Globus pallidus (tissue), 1 donor: ENCODE measurements around the gene PCK1.

ENCODE experiments used
- DNase-seq: peaks from one replicate; pipeline ENCODE4 v3.0.0-alpha.2; 2015; ENCODE audit warnings: low spot score

PCK1 gene

DNA sequence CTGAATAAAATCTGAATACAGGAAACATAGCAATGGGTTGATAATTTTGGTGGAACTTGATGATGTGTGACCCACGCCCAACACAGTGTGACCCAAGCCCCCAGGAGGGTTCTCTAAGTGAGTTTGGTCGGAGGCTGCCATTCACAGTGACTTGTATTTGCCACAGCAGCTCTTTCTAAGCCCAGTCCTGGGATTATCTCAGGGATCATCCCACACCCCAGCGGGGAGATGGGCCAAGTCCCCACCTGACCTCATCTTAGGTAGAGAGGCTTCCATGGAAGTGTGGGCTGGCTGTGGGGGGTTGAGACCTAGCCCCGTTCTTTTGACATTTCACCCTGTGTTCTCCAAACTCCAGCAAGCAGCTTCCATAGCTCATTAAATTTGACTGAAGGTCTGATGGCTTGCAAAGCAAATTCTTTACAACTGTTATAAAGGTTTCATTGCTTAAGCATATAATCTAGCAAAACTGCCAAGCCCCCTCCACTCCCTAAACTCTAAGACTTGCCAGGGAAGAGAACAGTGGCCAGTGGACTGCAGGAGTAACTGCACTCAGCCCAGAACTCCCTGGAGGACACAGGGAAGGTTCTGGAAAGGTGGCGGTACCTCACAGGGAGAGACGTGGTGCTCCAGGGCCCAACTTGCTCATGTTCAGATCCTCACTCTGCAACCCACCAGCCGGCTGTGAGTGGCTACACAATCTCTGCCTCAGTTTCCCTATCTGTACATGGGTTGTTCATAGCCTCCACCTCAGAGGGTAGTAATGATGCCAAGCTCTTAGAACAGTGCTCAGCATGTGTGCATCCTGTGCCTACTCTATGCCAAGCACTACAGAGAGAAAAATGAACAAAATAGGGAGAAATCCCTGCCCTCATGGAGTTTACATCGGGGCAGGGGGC lies 1.0 kb upstream of the PCK1 start:
- DNase-seq = no peak

DNA sequence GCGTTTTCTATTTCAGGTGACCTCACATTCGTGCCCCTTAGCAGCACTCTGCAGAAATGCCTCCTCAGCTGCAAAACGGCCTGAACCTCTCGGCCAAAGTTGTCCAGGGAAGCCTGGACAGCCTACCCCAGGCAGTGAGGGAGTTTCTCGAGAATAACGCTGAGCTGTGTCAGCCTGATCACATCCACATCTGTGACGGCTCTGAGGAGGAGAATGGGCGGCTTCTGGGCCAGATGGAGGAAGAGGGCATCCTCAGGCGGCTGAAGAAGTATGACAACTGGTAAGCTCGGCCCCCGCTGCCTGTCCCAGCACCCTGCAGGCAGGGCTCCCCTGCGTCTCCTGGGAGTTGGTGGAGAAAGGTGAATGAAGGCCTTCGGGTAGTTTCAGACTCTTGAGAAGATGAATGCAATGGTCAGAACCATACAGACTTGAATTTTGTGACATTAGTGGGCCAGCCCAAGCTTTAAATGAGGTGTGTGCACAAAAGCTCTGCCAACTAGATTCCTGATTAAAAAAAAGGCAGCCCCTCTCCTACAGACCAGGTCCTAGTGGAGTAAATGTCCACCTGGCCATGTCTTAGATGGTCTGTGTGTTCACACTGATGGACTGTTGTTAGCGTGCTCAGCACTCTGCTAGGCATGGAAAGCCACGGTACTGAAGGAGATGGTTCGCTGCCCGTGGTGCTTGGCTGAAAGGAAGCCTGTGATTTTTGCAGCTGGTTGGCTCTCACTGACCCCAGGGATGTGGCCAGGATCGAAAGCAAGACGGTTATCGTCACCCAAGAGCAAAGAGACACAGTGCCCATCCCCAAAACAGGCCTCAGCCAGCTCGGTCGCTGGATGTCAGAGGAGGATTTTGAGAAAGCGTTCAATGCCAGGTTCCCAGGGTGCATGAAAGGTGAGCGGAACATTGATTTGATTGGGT lies 708 bp downstream of the PCK1 start:
- no peak for DNase-seq

DNA sequence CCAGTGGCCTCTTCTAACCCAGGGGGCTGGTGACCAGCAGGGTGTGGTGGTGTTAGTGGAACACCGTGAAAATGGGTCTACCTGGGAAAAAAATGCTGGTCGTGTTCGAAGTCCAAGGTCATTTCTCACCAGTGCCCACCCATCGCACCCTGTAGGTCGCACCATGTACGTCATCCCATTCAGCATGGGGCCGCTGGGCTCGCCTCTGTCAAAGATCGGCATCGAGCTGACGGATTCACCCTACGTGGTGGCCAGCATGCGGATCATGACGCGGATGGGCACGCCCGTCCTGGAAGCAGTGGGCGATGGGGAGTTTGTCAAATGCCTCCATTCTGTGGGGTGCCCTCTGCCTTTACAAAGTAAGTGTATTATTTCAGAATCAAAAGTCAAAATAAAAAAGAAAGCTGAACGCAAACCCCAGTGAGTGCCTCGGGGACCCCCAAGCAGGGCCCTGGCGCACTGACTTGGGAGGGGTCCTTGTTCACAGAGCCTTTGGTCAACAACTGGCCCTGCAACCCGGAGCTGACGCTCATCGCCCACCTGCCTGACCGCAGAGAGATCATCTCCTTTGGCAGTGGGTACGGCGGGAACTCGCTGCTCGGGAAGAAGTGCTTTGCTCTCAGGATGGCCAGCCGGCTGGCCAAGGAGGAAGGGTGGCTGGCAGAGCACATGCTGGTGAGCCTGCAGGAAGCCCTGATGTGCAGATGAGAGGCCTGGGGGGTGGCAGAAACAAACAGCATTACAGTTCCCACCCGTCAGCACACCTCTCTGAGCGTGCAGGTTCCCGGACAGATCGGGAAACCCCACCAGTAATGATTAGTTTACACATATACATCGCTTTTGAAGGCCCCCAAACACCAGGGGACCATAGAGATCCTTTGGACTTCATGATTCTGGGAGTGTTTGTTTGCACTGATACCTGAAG lies 1.9 kb downstream of the PCK1 start:
- no peak for DNase-seq

DNA sequence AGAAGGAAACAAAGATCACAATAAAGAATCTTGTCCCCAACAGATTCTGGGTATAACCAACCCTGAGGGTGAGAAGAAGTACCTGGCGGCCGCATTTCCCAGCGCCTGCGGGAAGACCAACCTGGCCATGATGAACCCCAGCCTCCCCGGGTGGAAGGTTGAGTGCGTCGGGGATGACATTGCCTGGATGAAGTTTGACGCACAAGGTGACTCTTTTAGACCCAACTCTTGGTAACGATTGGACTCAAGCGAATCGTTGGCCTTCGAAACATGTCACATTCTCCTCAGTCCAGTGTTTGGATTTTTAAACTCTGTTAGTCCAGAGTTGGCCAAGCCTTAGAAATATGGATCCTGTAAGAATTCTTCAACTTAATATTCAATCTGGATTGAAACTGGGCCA lies 2.6 kb downstream of the PCK1 start:
- DNase-seq = no peak

DNA sequence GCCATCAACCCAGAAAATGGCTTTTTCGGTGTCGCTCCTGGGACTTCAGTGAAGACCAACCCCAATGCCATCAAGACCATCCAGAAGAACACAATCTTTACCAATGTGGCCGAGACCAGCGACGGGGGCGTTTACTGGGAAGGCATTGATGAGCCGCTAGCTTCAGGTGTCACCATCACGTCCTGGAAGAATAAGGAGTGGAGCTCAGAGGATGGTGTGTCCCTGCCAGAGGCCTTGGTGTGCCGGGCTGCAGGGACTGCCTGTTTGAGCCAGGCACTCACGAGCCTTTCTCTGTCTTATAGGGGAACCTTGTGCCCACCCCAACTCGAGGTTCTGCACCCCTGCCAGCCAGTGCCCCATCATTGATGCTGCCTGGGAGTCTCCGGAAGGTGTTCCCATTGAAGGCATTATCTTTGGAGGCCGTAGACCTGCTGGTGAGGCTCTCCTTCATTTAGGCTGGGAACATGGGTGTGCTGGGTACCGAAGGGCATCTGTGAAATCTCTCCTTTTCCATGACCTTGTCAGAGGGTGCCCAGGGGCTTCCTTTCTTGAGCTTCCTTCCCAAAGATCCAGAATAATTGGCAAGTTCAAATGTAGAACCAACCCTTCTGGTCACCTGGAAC lies 3.4 kb downstream of the PCK1 start:
- DNase-seq = no peak

DNA sequence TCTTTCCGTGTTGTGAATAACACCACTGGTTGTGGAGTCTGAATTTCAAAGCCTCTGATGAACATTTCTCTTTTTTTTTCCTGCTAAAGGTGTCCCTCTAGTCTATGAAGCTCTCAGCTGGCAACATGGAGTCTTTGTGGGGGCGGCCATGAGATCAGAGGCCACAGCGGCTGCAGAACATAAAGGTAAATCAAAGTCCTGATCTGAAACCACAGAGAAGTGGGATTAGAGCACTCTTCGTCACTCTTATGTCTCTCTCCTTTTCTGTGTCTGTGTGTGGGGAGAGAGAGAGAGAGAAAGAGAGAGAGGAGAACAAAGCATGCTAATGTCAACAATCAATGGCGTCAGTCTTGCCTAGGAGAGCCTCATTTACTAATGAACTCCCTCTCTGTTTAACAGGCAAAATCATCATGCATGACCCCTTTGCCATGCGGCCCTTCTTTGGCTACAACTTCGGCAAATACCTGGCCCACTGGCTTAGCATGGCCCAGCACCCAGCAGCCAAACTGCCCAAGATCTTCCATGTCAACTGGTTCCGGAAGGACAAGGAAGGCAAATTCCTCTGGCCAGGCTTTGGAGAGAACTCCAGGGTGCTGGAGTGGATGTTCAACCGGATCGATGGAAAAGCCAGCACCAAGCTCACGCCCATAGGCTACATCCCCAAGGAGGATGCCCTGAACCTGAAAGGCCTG lies 4.2 kb downstream of the PCK1 start:
- no peak for DNase-seq

DNA sequence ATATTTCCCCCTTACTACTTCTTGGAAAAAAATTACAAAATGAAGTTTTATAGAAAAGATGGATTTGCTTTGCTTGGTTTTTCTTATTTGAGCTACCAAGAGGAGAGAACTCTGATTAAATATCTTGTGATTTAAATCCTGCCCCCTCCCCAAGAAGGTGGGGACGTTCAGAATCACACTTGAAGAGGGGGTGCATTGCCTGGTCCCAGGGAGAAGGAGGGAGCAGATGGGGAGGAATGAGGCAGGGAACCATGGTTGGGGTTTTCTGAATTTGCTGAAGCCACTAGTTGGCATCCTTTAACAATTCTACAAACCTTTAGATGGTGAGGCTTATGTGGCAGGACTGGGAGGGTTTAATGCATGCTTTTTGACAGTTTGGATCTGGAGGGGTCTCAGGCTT lies 5.5 kb downstream of the PCK1 start:
- DNase-seq = no peak

DNA sequence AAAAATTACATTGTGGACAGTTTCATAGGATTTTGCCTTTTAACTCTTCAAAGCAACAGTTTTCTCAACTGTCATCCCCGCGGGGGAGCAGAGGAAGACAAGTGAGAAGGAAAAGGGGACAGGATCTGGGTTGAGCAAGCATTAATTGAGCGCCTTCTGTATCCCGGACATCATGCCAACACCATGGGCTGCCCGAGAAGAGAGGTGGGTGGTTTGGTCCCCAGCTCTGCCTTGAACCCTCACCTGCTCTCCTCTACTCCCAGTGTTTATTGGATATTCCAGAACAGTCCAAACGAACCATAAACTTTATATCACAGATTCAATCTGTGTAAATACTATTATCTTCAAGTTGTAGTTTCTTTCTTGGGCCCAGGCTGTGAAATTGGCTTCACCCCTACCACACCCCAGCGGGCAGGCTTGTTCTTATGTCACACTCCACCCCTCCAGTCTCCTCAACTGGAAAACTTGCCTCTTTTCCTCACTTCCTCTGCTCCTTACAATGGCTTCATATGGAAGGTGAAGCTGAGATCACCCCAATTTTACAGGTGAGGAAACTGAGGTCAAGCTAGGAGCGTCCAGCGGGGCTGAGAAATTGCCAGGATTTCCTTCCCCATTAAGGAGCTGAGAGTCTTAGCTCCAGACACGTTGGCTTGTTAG lies 6.0 kb downstream of the PCK1 start:
- no peak for DNase-seq

DNA sequence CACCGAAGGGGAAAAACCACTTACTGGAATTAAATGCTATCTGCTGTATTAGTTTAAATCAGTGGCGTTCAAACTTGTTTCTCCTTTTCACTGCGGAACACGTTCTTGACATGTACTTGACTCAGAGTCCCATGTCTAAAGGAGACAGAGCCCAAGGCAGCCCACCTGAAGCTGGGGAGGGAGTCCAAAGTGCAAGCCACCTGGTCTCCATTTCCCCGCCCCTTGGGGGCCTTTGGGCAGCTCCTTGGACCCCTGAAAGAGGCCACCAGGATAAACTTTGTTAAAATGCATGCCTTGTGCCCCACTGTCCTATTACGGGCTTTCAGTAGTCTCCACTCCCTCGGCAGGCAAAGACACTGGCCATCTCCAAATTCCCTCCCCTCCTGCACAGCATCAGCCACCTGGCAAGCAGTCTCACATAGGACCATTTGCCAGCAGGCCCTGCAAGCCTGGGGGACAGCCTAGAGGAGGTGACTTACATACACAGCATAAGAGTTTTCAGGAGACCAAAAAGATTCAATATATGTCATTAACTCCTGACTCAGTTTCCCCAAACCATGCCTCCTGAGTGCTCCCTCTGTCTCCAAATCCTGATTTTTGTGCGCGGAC lies 6.7 kb downstream of the PCK1 start:
- DNase-seq = no peak

DNA sequence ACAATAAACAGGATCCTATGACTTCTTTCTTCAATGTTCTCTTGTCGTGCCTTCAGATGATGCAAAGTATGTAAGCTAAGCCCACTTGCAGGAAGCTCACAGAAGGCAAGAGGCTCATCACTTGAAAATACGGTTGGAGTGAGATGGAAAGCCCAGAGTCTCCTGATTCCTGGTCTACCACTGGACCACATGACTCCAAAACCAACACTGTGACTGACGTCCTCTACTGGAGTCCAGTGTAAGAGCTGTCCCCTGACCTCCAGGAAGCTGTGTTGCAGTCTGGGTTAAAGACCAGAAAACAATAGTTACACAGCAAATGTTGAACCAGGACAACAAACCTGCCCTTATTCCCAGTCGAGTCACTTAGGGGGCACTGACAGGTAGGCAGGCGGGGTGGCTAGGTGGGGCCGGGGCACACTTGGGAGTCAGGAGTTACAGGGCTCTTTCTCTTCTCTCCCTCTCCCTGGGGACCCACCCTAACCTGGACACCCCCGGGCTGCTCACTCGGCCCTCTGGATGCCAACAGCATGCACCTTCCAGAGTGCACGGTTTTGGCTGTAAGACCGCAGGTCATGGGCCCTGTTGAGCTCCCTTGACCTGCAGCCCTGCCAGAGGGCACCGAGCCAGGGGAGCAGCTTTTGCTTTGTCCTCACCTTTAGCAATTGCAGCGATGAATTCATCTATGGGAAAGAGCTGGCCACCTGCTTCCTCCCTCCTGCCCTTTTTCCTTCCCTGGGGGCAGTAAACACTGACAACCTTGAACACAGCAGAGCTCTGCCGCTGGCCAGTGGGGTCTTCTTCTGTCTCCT lies 7.4 kb downstream of the PCK1 start:
- no peak for DNase-seq

DNA sequence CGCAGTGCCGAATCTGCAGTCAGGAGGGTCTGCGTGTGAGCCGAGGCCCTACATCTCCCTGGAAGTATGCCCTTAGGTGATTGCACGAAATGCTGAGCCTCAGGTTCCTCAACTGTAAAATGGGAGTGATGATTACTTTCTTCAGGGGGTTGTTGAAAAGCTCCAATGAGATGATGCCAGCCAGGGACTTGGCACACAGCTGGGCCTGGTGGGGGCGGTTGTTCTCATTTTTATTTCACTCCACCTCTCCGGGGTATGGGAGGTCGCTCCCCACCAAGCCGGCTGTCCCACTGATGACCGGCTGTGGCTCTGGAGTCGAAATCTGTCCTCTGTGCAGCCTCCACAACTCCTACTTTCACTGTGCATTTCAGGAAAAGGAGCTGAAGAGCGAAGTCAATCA lies 8.1 kb downstream of the PCK1 start:
- no peak for DNase-seq

DNA sequence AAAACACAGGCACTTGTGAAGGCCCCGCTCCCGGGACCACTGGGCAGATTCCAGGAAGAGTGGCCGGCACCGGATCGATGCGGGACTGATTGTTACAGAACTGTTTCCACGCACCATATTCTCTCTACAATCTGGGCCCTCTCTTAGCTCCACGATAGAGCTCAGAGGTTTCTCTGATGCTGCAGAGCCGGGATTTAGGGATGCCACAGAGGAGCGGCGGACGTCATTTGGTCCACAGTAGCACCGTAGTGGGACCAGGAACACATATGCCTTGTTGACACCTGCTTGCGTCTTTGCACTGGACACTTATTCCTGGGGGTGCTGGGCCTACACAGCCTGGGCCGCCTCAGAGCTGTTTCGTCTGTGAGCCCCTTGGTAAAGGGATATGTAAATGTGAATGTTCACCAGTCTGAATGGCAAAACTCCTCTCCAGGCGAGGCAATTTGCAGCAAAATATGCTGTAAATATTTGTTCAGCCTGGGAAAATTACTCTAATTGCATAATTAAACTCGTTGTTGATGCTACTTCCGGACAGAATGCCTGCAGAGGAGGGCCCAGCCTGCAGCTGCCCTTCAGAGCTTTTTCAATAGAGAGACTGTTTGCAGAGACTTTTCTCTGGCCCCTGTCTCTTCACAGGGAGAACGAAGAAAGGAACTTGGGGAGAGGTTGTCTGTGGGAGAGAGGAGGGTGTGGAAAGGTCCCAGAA lies 9.4 kb downstream of the PCK1 start:
- DNase-seq = peak; percentile 11

DNA sequence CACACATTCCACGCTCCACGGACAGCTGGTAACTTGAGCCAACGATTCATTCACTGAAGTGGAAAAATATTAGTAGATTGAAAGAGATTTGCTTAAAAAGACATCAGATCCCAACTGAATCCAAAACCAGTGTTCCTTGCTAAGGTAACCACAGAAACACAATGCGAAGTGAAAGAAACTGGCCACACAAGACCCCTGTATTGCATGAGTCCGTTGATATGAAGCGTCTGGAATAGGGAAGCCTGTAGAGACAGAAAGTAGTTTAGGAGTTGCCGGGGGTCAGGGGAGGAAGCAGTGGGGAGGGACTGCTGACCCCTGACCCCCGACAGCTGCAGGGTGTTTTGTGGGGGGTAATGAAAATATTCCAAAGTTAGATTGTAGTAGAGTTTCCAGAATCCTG lies 10.0 kb downstream of the PCK1 start:
- no peak for DNase-seq

DNA sequence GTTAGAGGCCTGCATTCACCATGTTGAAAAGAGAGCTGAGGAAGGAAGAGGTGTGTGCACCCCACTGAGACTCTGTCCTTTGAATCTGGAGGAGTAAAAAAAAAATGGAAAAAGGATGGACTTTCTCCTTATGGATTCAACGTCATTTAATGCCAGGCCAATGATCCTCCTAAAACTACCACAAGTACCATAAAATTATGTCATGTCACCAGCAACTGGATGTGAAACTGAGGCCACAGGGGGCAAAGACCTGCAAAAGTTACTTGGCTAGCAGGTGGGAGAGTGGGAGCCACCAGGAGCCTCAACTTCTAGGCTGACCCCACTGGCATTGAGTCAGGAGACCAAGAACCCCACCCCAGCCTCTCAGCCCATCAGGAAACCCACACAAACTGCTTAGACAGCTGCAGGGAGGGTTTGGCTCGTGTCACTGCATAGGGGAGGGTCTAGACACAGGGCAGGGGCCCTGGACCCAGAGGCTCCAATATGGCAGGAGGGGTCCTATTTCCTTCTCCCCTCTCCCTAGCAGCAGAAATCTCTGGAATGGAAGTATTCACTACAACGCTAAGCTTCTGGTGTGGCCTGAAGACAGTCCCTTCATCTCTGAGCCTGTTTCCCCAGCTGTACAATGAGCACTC lies 11.0 kb downstream of the PCK1 start:
- DNase-seq = no peak

DNA sequence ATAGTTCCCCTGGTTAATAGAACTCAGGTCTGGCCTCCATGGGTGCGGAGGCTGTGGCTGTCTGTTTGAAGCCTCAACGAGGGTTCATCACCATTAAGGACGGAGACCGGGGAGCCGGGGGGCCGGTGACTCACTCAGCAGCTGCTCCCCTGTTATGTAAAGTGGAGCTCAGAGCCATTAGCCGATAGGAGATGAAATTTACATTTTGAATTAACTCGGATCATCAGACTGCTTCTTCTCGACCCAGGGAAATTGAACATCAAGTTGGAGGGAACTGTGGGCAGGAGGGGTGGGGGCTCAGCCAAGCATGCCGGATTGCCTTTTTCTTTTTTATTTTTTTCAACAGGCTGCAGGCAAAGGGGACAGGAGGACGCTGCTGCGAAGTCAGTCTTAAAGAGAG lies 12.3 kb downstream of the PCK1 start:
- DNase-seq = no peak

DNA sequence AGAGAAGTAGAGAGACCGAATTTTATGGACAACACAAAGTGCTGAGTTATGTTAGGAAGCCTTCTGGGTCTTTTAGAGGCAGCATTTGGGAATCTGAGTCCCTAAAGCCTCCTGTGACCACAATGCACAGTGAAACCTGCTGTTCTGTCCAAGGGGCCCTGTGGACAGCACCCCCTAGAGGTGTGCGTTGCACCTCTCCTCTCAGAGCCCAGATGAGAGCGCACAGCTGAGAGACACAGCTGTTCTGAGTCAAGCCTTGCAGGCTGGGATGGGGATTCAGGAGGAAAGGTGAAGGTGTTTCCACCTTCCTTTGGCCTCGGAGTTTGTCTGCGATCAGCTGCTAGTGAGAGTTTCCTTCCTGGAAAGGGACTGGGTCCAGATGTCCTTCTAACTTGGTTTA lies 13.0 kb downstream of the PCK1 start:
- DNase-seq = no peak

DNA sequence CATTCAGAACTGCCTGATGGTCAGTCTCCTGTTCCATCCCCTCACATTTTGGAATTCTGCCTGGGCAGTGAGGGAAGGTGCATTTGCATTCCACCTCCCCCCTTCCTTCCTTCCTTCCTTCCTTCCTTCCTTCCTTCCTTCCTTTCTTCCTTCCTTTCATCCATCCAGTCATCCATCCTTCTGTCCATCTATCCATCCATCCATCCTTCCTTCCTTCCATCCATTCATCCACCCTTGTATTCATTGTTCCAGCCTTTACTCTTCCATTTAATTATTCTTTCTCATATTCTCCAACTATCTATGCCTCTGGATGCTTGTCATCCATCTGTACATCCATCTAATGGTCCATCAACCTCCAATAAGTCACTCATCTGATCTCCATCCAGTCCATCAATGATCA lies 14.0 kb downstream of the PCK1 start:
- DNase-seq = no peak

DNA sequence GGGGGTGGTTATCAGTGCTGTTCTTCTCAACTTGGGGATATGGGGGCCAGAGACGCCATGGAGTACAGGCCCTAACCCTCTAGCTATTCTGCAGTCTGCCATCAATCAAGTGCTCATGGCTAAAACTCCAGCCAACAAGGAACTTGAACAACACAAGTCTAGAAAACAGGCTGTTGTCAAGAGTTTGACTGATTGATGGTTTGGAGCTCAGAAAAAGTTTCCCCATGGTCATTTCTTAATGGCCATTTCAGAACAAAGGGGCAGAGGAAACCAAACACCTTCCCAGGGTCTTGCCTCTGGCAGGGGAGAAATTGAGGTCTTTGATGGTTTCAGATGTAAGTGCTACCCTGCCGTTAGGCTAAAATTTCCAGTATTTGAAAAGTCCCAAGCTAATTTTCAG lies 15.1 kb downstream of the PCK1 start:
- DNase-seq = no peak
